Measurements from ENCODE around the gene TMEM204. TPM values are rescaled to one million over a fixed set of nuclear protein-coding genes. Genes with fewer than 3 reads are reported as not detected.

TMEM204 gene
- total and polyA plus RNA-seq, 4 donors, result 34.7 to 74.5 (median 45.1) TPM

DNA sequence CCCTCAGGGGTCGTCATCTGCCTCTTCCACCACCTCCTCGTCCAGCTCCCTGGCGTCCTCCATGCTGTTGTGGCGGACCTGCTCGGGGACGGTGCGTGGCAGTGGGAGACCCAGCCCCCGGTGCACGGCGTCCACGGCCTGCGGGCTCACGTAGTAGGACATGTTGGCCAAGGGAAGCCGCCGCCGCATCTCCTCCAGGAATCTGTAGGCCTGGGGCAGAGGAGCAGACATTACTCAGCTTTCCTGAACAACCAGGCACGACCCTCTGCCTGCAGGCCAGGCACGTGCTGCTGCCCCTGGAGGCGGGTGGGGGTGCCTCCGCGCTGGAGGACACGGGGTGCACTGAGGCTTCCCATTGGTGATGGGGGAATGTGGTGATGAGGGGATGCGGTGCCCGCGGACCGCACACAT lies 22.5 kb upstream of the TMEM204 start:
- Histone ChIP-seq H3K27ac (ENCODE audit: low read depth in 1 of 2, low read length in 2 of 2) (no peak overlapping the region), H3K36me3 (ENCODE audit: control insufficient read depth in 1 of 2, insufficient read depth in 2 of 2, low read length in 1 of 2) (no peaks in the 10 kb centered on the region), H3K4me3 (ENCODE audit: low read length in 2 of 2) (no peak overlapping the region), H3K4me1 (ENCODE audit: control insufficient read depth in 1 of 2, insufficient read depth in 2 of 2, low read length in 2 of 2) (no peaks in the 10 kb centered on the region), H3K9me3 (ENCODE audit: control insufficient read depth, low read length) (no peaks in the 10 kb centered on the region), H3K27me3 (ENCODE audit: control insufficient read depth in 1 of 2, insufficient read depth in 2 of 2, low read length in 1 of 2) (no peaks in the 10 kb centered on the region)
- 95% methylated on average over 25 to 26 of the region's 26 CpGs for WGBS, 2 donors
- ATAC-seq (ENCODE audit: low FRiP score) (no peak), DNase-seq (no peak)
- intact Hi-C loops (cut with DNase I), result loop anchor here in 1 of 2 donors (5.0 kb wide), 1 partner anchor 36 kb away; no protein-coding TSS in a partner anchor

DNA sequence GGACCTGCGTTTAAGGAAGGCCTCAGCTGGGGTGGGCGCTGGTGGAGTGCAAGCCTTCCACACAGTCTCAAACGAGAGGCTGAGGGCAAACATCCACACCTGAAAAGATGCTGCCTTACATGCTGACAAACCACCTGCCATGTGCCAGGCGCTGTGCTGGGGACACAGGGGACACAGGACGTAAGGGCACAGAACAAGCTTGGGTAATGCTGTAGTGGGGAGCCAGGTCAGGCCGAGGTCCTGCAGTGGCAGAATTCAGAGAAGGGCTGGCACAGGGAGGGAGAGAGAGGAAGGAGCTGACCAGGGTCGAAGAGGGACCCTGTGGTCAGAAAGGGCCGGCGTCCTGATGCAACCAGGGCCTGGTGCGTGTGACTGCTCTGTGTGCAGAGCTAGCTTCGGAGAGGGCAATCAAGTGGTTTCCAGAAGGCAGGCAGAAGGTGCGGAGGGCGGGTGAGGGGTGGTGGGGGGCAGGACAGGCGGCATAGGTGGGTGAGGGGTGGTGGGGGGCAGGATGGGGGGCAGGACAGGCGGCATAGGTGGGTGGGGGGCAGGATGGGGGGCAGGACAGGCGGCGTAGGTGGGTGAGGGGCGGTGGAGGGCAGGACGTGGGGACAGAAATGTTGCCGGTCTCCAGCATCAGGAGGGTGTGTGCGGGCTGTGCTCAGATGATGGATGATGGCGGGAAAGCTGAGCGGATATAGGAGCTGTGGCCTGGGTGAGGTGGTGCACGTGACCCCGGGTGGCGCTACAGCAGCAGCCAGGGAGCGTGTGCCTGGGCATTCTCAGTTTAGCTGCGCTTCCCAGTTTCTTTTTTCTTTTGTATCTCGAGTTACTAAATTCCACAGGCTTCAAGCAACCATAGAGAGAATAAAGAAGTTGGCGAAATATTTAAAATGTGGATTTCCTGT lies 21.6 kb upstream of the TMEM204 start:
- DNase-seq (no peak), ATAC-seq (ENCODE audit: low FRiP score) (no peak)
- Histone ChIP-seq H3K9me3 (ENCODE audit: control insufficient read depth, low read length) (no peaks in the 10 kb centered on the region), H3K27me3 (ENCODE audit: control insufficient read depth in 1 of 2, insufficient read depth in 2 of 2, low read length in 1 of 2) (no peaks in the 10 kb centered on the region), H3K36me3 (ENCODE audit: control insufficient read depth in 1 of 2, insufficient read depth in 2 of 2, low read length in 1 of 2) (no peaks in the 10 kb centered on the region), H3K27ac (ENCODE audit: low read depth in 1 of 2, low read length in 2 of 2) (no peak overlapping the region), H3K4me1 (ENCODE audit: control insufficient read depth in 1 of 2, insufficient read depth in 2 of 2, low read length in 2 of 2) (no peaks in the 10 kb centered on the region), H3K4me3 (ENCODE audit: low read length in 2 of 2) (no peak overlapping the region)
- intact Hi-C loops (cut with DNase I), result loop anchor here in 1 of 2 donors (5.0 kb wide), 1 partner anchor 35 kb away; no protein-coding TSS in a partner anchor
- WGBS, 2 donors, result 77 to 84% methylated on average over 30 of the region's 30 CpGs

DNA sequence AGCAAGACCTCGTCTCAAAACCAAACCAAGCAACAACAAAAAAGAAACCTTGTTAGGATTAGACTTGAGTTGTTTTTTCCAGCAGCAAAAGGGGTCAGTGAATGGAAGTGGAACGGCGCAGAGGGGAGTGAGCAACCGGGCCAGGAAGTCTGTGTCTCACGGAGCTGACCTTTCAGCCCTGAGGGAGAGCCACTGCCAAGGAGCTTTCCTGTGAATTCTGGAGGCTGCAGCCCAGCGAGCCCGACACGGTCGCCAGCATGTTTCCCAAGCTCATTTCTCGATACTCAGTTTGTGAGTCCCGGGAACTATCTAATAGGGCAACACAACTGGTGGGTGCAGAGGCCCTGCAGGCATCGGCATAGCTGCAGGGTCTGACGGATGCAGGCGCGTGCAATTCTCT lies 20.7 kb upstream of the TMEM204 start:
- DNase-seq (no peak), ATAC-seq (ENCODE audit: low FRiP score) (no peak)
- no peaks in the 10 kb centered on the region for H3K27me3 ChIP-seq (ENCODE audit: control insufficient read depth in 1 of 2, insufficient read depth in 2 of 2, low read length in 1 of 2)
- H3K9me3 ChIP-seq (ENCODE audit: control insufficient read depth, low read length), result no peaks in the 10 kb centered on the region
- 86 to 94% methylated on average over 15 of the region's 15 CpGs for WGBS, 2 donors
- intact Hi-C loops (cut with DNase I), result loop anchor here in 1 of 2 donors (5.0 kb wide), 1 partner anchor 35 kb away; no protein-coding TSS in a partner anchor
- H3K4me1 ChIP-seq (ENCODE audit: control insufficient read depth in 1 of 2, insufficient read depth in 2 of 2, low read length in 2 of 2), result no peaks in the 10 kb centered on the region
- no peaks in the 10 kb centered on the region for H3K36me3 ChIP-seq (ENCODE audit: control insufficient read depth in 1 of 2, insufficient read depth in 2 of 2, low read length in 1 of 2)
- H3K27ac ChIP-seq (ENCODE audit: low read depth in 1 of 2, low read length in 2 of 2), result no peak overlapping the region
- no peak overlapping the region for H3K4me3 ChIP-seq (ENCODE audit: low read length in 2 of 2)

DNA sequence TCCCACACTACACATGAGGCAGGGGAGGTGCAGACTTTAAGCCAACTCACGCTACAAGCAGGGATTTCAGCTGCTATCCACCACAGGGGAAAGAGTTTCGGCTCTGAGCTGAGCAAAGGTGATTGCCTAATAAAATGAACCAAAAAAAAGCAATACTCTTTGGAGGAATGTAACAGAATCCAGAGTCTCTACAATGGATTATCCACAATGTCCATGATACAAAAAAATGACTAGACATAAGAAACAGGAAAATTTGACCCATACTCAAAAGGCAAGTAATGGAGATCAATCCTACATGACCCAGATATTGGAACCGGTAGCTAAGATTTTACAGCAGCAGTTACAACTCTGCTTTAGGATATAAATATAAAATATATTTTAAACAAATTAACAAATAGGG lies 19.0 kb upstream of the TMEM204 start:
- ATAC-seq (ENCODE audit: low FRiP score) (no peak), DNase-seq (no peak)
- H3K9me3 ChIP-seq (ENCODE audit: control insufficient read depth, low read length), result no peaks in the 10 kb centered on the region
- no peaks in the 10 kb centered on the region for H3K36me3 ChIP-seq (ENCODE audit: control insufficient read depth in 1 of 2, insufficient read depth in 2 of 2, low read length in 1 of 2)
- H3K4me3 ChIP-seq (ENCODE audit: low read length in 2 of 2), result no peak overlapping the region
- no peaks in the 10 kb centered on the region for H3K27me3 ChIP-seq (ENCODE audit: control insufficient read depth in 1 of 2, insufficient read depth in 2 of 2, low read length in 1 of 2)
- WGBS, 2 donors, result 83 to 100% methylated on average over 3 of the region's 3 CpGs
- no peaks in the 10 kb centered on the region for H3K4me1 ChIP-seq (ENCODE audit: control insufficient read depth in 1 of 2, insufficient read depth in 2 of 2, low read length in 2 of 2)
- intact Hi-C loops (cut with DNase I), result loop anchor here in 1 of 2 donors (5.0 kb wide), 1 partner anchor 33 kb away; no protein-coding TSS in a partner anchor
- H3K27ac ChIP-seq (ENCODE audit: low read depth in 1 of 2, low read length in 2 of 2), result no peak overlapping the region

DNA sequence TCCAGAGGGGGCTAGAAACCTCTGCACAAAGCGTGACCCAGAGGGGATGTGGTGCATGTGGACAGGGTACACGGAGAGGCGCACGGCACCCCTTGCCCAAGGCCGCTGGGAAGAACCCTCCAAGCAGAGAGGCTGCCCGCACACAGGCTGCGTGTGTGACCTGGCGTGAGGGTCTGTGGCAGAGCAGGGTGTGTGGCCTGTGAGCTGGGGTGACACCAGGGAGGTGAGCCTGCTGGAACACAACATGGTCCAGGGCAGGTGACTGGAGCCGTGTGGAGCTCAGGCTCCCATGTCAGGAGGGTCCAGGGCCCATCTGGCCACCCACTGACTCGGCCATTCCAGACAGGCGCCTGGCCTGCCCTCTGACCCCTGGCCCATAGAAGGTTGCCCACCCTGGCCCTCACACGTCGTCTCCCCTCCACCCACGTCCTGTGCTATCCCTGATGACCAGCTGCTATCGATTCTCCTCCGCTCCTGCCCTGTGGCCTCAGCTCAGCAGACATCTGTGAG lies 14.8 kb upstream of the TMEM204 start:
- 87 to 92% methylated on average over 16 of the region's 16 CpGs for WGBS, 2 donors
- H3K27ac ChIP-seq (ENCODE audit: low read depth in 1 of 2, low read length in 2 of 2), result no peak overlapping the region
- no peak overlapping the region for H3K4me3 ChIP-seq (ENCODE audit: low read length in 2 of 2)
- intact Hi-C loops (cut with DNase I), result no loop called here
- no peaks in the 10 kb centered on the region for H3K9me3 ChIP-seq (ENCODE audit: control insufficient read depth, low read length)
- no peaks in the 10 kb centered on the region for H3K36me3 ChIP-seq (ENCODE audit: control insufficient read depth in 1 of 2, insufficient read depth in 2 of 2, low read length in 1 of 2)
- no peak for ATAC-seq (ENCODE audit: low FRiP score)
- H3K4me1 ChIP-seq (ENCODE audit: control insufficient read depth in 1 of 2, insufficient read depth in 2 of 2, low read length in 2 of 2), result no peaks in the 10 kb centered on the region
- DNase-seq, result no peak
- H3K27me3 ChIP-seq (ENCODE audit: control insufficient read depth in 1 of 2, insufficient read depth in 2 of 2, low read length in 1 of 2), result no peaks in the 10 kb centered on the region

DNA sequence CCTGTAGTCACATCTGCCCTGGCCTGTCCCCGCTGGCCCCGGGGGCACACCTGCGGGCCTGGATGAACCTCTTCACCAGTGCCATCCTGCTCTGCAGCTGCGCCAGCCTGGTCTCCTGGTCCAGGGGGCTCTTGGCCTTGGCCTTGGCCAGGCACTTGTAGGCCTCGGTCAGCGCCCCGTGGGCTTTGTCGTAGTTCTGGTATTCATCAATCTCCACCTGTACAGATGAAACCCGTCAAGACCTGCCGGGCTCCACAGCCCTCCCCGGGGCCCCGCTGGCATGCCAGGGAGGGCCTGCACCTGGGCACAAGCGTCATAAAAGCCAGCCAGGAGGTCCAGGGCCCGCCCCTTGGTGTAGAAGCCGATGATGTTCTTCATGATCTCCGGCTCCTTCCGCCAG lies 13.6 kb upstream of the TMEM204 start:
- Histone ChIP-seq H3K27me3 (ENCODE audit: control insufficient read depth in 1 of 2, insufficient read depth in 2 of 2, low read length in 1 of 2) (no peaks in the 10 kb centered on the region), H3K4me1 (ENCODE audit: control insufficient read depth in 1 of 2, insufficient read depth in 2 of 2, low read length in 2 of 2) (no peaks in the 10 kb centered on the region), H3K36me3 (ENCODE audit: control insufficient read depth in 1 of 2, insufficient read depth in 2 of 2, low read length in 1 of 2) (no peaks in the 10 kb centered on the region), H3K4me3 (ENCODE audit: low read length in 2 of 2) (no peak overlapping the region), H3K9me3 (ENCODE audit: control insufficient read depth, low read length) (no peaks in the 10 kb centered on the region), H3K27ac (ENCODE audit: low read depth in 1 of 2, low read length in 2 of 2) (no peak overlapping the region)
- intact Hi-C loops (cut with DNase I), result no loop called here
- DNase-seq (no peak), ATAC-seq (ENCODE audit: low FRiP score) (no peak)
- WGBS, 2 donors, result 92 to 93% methylated on average over 17 of the region's 17 CpGs

DNA sequence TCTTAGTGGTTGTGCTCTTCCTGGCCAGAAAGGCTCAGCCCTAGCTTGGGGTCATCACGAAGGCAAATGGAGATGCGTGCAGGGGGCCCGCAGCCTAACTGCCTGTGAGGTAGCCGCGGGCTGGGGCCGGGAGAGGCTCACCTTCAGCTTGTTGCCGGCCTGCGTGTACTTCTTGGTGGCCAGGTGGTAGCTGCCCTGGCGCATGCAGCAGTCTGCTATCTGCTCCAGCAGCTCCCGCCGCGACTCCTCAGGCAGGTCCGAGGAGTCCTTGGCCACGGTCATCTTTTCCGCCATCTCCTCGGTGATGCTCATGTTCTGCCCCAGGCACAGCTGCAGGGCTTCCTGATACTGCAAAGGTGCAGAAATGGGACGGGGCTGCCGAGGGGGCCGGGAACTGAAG lies 13.0 kb upstream of the TMEM204 start:
- WGBS, 2 donors, result 94 to 95% methylated on average over 19 of the region's 19 CpGs
- Histone ChIP-seq H3K27me3 (ENCODE audit: control insufficient read depth in 1 of 2, insufficient read depth in 2 of 2, low read length in 1 of 2) (no peaks in the 10 kb centered on the region), H3K36me3 (ENCODE audit: control insufficient read depth in 1 of 2, insufficient read depth in 2 of 2, low read length in 1 of 2) (no peaks in the 10 kb centered on the region), H3K27ac (ENCODE audit: low read depth in 1 of 2, low read length in 2 of 2) (no peak overlapping the region), H3K4me1 (ENCODE audit: control insufficient read depth in 1 of 2, insufficient read depth in 2 of 2, low read length in 2 of 2) (no peaks in the 10 kb centered on the region), H3K4me3 (ENCODE audit: low read length in 2 of 2) (no peak overlapping the region), H3K9me3 (ENCODE audit: control insufficient read depth, low read length) (no peaks in the 10 kb centered on the region)
- ATAC-seq (ENCODE audit: low FRiP score), result no peak
- no peak for DNase-seq
- intact Hi-C loops (cut with DNase I), result no loop called here

DNA sequence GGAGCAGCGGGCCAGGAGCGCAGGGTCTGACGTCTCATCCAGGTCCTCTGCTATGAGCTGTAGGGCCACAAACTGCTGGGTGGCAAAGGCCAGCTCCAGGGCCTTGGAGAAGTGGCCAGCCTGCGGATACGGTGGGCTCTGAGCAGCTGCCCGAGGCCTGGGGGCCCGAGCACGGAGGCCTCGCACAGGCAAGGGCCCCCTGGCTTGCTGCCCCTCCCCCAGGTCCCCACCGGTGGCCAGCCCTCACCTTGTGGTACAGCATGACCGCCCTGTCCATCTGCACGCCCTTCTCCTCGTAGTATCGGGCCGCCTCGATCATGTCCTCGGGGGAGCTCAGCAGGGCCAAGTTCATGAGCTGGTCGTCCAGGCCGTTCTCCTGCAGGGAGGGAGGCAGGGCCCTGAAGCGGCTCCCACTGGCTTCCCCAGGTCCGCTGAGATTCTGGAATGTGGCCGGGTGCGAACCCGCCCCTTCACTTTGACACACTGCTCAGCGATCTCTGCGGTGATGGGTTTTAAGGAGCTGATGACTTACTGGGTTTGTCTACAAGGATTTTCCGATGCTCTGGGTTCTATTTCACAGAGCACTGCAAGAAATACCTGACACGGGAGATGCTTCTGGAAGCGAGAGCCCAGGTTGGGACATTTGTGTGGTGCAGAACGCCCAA lies 9.8 kb upstream of the TMEM204 start:
- H3K36me3 ChIP-seq (ENCODE audit: control insufficient read depth in 1 of 2, insufficient read depth in 2 of 2, low read length in 1 of 2), result no peaks in the 10 kb centered on the region
- ATAC-seq (ENCODE audit: low FRiP score) (no peak), DNase-seq (no peak)
- no peaks in the 10 kb centered on the region for H3K4me1 ChIP-seq (ENCODE audit: control insufficient read depth in 1 of 2, insufficient read depth in 2 of 2, low read length in 2 of 2)
- WGBS, 2 donors, result 91 to 92% methylated on average over 29 to 30 of the region's 30 CpGs
- H3K27ac ChIP-seq (ENCODE audit: low read depth in 1 of 2, low read length in 2 of 2), result no peak overlapping the region
- no peaks in the 10 kb centered on the region for H3K9me3 ChIP-seq (ENCODE audit: control insufficient read depth, low read length)
- no peak overlapping the region for H3K4me3 ChIP-seq (ENCODE audit: low read length in 2 of 2)
- intact Hi-C loops (cut with DNase I), result no loop called here
- H3K27me3 ChIP-seq (ENCODE audit: control insufficient read depth in 1 of 2, insufficient read depth in 2 of 2, low read length in 1 of 2), result no peaks in the 10 kb centered on the region

Measured in aorta (tissue), 5 donors.